ENCODE measurements around the gene CDK10.
"Not testable (repeated sequence)": the region's sequence is repeated elsewhere in the genome, so short reads cannot be mapped to it uniquely, and the experiment has no call there.

The CDK10 gene

GRCh38 chr16:89695086-89695874 lies 8.8 kb downstream of the CDK10 start:
- DNase-seq (ENCODE audit: low spot score): no peak
- POLR2A ChIA-PET (ENCODE audit: low non-redundant PET): interaction anchor here (1.3 to 1.4 kb wide), 2 partner anchors 9 kb away, joined by 3 to 4 read pairs; partner anchors contain the start of gene CDK10
- CTCF ChIA-PET: no interaction called here
- TF ChIP-seq CTCF (conservative IDR thresholded peaks at IDR 0.05; ENCODE audit: low read depth): no peak
- H3K27ac ChIP-seq: peak overlapping the region; percentile 56

- no peak for DNase-seq (ENCODE audit: low spot score)
- ChIA-PET CTCF (no interaction called here), POLR2A (ENCODE audit: low non-redundant PET) (interaction anchor here (1.4 kb wide), 1 partner anchor 10 kb away, joined by 3 read pairs; the partner anchor contains the start of gene CDK10)
- TF ChIP-seq CTCF (conservative IDR thresholded peaks at IDR 0.05; ENCODE audit: low read depth): no peak
- H3K27ac ChIP-seq: peak overlapping the region; percentile 56
Measured at GRCh38 chr16:89695875-89696669, 9.6 kb downstream of the CDK10 start.

- H3K27ac ChIP-seq: peak overlapping the region; percentile 56
- DNase-seq (ENCODE audit: low spot score): no peak
- TF ChIP-seq CTCF (conservative IDR thresholded peaks at IDR 0.05; ENCODE audit: low read depth): no peak
- ChIA-PET CTCF (no interaction called here), POLR2A (ENCODE audit: low non-redundant PET) (interaction anchor here (0.6 to 1.4 kb wide), 2 partner anchors 10 to 25 kb away, joined by 3 read pairs; partner anchors contain the start of gene CDK10)
Measured at GRCh38 chr16:89696670-89697128, 10.2 kb downstream of the CDK10 start.

GRCh38 chr16:89697161-89697615 lies 10.7 kb downstream of the CDK10 start:
- CTCF ChIA-PET: interaction anchor here (0.5 kb wide), 1 partner anchor 133 kb away, joined by 6 read pairs; no protein-coding TSS in a partner anchor
- DNase-seq (ENCODE audit: low spot score): no peak
- no peak for TF ChIP-seq CTCF (conservative IDR thresholded peaks at IDR 0.05; ENCODE audit: low read depth)
- POLR2A ChIA-PET (ENCODE audit: low non-redundant PET): interaction anchor here (0.6 to 1.4 kb wide), 2 partner anchors 11 to 26 kb away, joined by 3 read pairs; partner anchors contain the start of gene CDK10
- H3K27ac ChIP-seq: peak overlapping the region; percentile 56; the same call in 1 of the 2 replicates

- no peak for TF ChIP-seq CTCF (conservative IDR thresholded peaks at IDR 0.05; ENCODE audit: low read depth)
- ChIA-PET POLR2A (ENCODE audit: low non-redundant PET) (interaction anchor here (0.6 to 1.0 kb wide), 2 partner anchors 9 to 45 kb away, joined by 3 to 4 read pairs; no protein-coding TSS in a partner anchor), CTCF (interaction anchor here (0.5 kb wide), 1 partner anchor 134 kb away, joined by 6 read pairs; no protein-coding TSS in a partner anchor)
- H3K27ac ChIP-seq: peak overlapping the region; percentile 27
- no peak for DNase-seq (ENCODE audit: low spot score)
Measured at GRCh38 chr16:89697616-89698331, 11.3 kb downstream of the CDK10 start.

- H3K27ac ChIP-seq: peak overlapping the region; percentile 27; the same call in 1 of the 2 replicates
- CTCF ChIA-PET; DNase-seq (ENCODE audit: low spot score): not testable (repeated sequence)
- POLR2A ChIA-PET (ENCODE audit: low non-redundant PET): interaction anchor here (1.0 kb wide), 1 partner anchor 10 kb away, joined by 3 read pairs; no protein-coding TSS in a partner anchor
Measured at GRCh38 chr16:89698717-89699116, 12.2 kb downstream of the CDK10 start.

GRCh38 chr16:89699629-89700099 lies 13.2 kb downstream of the CDK10 start:
- DNase-seq (ENCODE audit: low spot score); POLR2A ChIA-PET (ENCODE audit: low non-redundant PET): not testable (repeated sequence)
- CTCF ChIA-PET: interaction anchor here (0.6 to 1.3 kb wide), 7 partner anchors 8 to 927 kb away, joined by 3 to 7 read pairs (median 4); partner anchors contain the start of genes CHMP1A, SPATA33 and VPS9D1
- peak overlapping the region; percentile 76 for H3K27ac ChIP-seq

Data from RWPE1 (cell line).